GM21367 (cell line): ENCODE measurements around the gene FNIP2.
"Not testable (repeated sequence)": the region's sequence is repeated elsewhere in the genome, so short reads cannot be mapped to it uniquely, and the experiment has no call there.

ENCODE experiments used
- ATAC-seq: cut with Tn5 transposase; IDR thresholded peaks from one replicate; pipeline ENCODE4 v1.9.1; 2021; ENCODE audit not compliant: unreplicated experiment

FNIP2 gene

GRCh38 chr4:158946825-158947224 is 178.0 kb downstream of the FNIP2 start:
- ATAC-seq = no peak

DNA sequence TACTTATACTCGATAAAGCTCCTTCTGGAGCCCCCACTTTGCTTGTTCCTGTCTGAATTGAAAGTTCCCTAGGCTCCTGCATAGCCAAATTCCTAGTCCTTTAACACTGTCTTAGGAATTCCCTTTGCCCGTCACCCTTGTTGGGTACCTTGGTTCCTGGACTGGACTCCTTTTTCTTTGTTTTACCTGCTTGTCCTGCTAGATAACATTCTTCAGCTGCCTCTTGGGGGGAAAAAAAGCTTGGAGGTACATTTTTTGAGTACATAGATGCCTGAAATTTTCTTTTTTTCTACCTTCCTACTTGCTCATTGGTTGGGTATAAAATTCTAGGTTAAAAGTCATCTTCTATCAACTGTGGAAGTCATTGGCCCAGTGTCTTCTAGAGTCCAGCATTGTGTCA is 179.2 kb downstream of the FNIP2 start:
- ATAC-seq = no peak

DNA sequence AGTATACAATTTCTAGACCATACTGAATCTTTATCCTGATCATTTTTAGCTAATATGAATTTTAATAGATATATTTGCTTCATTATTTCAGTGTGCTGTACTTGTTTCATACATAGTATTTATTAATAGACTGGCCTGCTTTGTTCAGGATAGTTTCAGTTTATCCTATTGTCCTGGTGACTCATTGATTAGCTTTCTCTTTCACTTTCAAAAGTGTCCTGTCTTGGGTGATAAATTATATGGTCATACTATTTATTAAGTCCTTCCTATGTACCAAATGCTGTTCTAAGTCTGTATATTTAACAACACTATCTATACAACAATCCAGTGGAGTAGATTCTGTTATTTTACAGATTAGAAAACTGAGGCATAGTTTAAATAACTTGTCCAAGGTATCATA is 180.3 kb downstream of the FNIP2 start:
- no peak for ATAC-seq

DNA sequence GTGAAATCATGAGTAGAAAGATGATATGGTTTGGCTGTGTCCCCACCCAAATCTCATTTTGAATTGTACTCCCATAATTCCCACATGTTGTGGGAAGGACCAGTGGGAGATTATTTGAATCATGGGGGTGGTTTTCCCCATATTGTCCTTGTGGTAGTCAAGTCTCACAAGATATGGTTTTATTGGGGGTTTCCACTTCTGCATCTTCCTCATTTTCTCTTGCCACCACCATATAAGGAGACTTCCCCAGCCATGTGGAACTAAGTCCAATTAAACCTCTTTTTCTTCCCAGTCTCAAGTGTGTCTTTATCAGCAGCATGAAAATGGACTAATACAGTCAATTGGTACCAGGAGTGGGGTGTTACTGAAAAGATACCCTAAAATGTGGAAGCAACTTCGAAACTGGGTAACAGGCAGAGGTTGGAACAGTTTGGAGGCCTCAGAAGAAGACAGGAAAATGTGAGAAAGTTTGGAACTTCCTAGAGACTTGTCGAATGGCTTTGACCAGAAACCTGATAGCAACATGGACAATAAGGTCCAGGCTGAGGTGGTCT is 183.5 kb downstream of the FNIP2 start:
- ATAC-seq = not testable (repeated sequence)

DNA sequence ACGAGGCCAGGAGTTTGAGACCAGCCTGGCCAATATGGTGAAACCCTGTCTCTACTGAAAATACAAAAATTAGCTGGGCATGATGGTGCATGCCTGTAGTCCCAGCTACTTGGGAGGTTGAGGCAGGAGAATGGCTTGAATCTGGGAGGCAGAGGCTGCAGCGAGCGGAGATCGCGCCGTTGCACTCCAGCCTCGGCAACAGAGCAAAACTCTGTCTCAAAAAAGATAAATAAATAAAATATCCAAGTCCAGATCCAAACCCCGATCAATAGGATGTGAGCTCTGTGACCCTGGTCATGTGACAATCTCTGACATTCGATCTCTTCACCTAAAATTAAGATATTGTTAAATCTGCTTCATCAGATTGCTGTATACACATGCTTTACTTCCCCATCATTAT is 187.5 kb downstream of the FNIP2 start:
- ATAC-seq = not testable (repeated sequence)

DNA sequence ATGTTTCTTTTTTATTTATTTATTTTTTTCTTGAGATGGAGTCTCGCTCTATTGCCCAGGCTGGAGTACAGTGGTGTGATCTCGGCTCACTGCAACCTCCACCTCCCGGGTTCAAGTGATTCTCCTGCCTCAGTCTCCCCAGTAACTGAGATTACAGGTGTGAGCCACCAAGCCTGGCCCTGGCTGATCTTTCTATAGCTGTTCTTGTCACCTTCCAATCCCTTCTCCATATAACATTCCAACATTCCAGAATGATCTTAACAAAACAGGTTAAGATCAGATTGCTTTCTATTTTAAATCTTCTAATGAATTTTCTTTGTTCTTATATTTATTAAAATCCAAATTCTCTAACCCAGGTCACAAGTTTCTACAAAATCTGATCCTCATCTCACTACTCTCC is 188.1 kb downstream of the FNIP2 start:
- ATAC-seq = not testable (repeated sequence)
